ENCODE measurements around the gene CCHCR1.

DNA sequence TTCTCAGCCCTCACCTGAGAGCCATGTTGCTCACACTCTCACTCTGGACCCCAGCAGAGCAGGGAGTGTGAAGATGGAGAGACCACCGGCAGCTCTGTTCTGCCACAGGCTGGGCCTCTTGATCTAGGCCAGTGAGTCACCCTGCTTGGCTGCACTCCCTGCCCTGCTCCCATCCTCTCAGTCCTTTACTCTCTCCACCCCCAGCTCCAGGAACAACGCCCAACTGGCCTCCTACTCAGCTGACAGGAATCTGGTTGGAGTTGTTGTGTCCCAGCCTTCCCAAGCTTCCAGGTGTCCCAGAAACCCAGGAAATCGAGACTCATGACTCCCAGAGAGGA, 43.1 kb downstream of the CCHCR1 start, which contains the start of gene PSORS1C1:
- TF ChIP-seq SUZ12 (IDR thresholded peaks at IDR 0.05; ENCODE audit: extremely low read depth, insufficient read depth, insufficient read length) = no peak
- no peak for TF ChIP-seq ZNF274 (IDR thresholded peaks at IDR 0.05; ENCODE audit: low read depth, low read length)
